Renal cortical epithelial cell (primary cell): Measurements from ENCODE around the gene POPDC3. TPM values are rescaled to one million over a fixed set of nuclear protein-coding genes. Genes with fewer than 3 reads are reported as not detected.
"Not testable (repeated sequence)": the region's sequence is repeated elsewhere in the genome, so short reads cannot be mapped to it uniquely, and the experiment has no call there.

ENCODE experiments used
- DNase-seq: peaks from one replicate; pipeline ENCODE4 v3.0.0-alpha.2; 2011; ENCODE audit warnings: low read depth
- total RNA-seq: library from RNA; depleted of rRNA; stranded (reverse); fragments of >200 nt; gene quantifications from 2 replicates; pipeline ENCODE4 v1.2.3, GENCODE V29; 2014

The POPDC3 gene
- total RNA-seq, 1 donor from 2014 or later = 2.1 TPM

DNA sequence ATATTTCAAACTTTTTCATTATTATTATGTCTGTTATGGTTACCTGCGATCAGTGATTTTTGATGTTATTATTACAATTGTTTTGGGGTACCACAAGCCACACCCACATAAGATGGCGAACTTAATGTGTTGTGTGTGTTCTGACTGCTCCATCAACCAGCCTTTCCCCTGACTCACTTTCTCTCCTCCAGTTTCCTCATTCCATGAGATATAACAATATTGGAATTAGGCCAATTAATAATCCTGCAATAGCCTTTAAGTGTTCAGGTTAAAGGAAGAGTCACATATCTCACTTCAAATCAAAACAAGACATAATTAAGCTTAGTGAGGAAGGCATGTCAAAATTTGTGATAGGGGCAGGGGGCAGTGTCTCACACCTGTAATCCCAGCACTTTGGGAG is 16.3 kb upstream of the POPDC3 start:
- peak; percentile 30 for DNase-seq

DNA sequence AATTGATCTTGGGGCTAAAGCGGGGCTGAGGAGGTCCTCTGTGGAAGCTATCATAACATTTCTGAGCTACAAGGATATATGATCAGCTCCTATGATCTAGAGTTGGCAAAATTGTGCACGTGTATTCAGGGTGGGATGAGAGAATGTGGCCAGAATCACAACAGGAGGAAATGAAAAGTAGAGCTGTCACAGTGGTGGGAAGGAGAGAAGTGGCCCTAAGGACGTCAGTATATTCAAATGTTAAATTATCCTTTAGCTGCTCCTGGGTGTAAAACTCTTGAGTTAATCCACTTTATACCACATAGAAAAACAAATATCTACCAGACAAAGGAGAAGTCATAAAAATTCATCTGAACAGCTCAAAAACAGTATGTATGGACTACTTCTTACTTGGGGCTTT is 14.8 kb upstream of the POPDC3 start:
- no peak for DNase-seq

DNA sequence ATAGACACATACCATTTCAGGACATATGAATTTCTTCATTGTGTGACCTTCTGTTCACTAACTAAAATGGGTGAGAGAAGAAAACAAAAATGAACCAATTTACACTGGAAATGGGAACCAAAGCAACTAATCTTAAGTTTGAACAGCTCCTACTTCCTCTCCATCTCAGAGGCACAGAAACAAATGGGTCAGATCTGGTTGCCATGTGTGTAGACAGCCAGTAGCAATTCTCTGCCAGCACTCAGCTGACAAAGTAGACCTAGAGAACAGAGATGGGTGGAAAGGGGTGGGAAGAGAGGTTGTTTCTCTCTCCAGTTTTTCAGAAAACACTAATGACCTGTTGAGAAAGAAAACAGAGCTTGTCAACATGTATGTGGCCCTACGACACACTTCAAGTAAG is 14.3 kb upstream of the POPDC3 start:
- DNase-seq = no peak

DNA sequence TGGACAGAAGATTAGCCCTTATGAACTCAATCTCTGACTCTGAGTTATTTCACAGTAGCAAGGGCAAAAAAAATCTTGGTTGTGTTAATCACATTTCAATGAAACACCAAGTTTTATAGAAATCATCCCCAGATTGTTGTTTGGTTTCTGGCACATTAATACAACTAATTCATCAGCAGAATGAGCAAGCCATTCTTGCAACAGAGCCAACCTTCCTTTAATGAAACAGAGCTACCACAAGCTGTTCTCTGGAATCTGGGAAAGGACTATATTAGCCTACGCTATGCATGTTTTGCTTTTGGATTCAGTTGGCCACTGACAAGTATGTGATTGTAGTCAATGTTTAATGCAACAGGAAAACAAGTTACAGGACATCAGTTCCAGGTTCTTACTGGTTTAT is 13.8 kb upstream of the POPDC3 start:
- DNase-seq = peak; percentile 69

DNA sequence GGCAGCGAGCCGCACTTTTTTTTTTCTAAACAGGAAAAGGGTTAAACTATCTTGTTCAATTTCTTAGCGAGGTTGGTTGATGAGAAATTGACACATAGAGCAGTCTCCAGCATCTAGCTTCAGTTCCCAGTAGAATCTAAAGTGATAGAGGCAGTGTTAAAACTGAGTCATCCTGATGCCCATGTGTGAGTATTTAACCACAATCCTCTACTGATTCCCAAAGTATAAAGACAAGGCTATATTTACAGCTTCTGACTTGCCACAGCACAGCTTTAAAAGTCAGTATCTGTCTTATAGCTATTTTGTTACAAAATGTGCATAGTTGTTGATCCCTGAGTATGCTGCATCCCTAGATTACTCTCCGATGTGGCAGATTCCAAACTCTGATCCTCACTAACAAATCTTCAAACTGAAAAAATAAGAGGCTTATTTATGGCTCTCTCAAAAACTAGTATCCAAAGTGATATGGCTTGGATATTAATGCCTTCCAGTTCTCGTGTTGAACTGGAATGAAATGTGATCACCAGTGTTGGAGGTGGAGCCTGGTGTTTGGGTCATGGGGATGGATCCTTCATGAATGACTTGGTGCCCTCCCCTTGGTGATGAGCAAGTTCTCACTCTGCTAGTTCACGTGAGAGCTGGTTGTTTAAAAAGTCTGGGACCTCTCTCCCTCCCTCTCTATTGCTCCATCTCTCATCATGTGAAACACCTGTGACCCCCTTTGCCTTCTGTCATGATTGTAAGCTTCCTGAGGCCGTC is 13.1 kb upstream of the POPDC3 start:
- DNase-seq = peak; percentile 54

DNA sequence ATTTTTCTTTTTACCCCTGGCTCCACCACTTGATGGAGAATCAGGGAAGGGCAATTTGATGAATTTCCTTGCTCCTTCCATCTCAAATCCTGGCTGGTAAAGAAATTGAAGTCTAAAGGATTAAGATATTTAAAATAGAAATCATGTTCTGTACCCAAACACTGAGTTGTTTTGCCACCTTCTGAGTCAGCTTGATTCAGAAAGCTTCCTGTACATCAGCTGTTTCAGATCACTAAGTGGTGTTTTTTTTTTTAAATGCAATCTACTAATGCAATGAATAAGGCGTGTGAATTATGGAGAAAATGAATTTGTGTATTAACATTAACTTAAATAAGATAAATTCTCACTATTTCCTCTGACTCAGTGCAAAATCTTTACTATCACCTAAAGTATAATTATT is 11.5 kb upstream of the POPDC3 start:
- no peak for DNase-seq

DNA sequence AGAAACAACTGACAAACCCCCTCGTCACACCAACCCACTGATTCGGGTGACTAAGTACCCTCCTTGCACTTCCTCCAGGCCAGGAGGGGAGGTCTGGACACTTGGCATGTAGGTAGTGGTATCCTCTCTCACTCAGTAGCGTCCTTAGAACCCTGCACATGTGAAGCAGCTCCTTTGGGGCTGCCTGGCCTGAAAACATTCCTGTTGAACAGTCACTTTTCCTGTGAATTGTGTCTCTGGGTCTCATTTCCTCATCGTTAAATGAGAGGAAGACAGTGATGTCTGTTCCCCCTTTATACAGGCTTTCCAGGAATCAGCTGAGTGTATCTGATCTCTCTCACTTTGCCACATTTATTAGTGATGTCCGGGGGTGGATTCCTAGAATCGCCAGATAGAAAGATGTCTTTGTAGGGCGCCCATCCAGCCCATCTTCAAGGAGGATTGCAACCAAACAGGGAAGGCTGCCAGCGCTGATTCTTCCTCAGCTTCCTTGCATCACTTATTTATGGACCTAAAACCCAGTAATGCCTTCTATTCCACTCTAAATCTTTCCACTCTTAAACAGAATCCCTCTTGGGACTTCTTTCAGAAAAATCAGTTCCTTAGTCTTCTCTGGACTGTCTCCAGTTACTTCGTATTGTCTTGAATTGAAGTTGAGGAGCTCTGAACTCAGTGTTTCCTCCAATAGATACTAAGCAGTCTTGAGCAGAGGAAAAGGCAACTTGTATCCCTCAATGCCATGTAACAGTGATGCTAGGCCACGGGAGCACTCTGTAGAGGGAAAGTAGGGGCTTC is 9.4 kb upstream of the POPDC3 start:
- no peak for DNase-seq

DNA sequence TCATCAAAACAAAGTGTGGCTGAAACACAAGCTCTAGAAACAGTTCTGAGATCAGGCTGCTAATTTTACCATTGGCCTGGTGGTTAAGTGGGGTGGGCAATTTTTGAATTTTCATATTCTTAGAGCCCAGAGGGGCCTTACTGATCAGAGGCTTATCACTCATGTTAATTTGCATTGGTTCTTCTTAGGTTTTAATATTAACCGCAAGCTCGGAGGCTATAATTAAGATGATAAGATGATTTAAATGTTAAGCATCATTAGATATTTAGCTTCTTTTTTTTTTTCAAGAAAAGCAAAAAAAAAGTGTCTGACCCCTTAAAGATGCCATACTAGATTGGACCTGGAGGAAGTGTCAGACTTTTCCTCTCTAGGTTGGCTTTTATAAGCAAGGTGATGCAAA is 8.4 kb upstream of the POPDC3 start:
- DNase-seq = no peak

DNA sequence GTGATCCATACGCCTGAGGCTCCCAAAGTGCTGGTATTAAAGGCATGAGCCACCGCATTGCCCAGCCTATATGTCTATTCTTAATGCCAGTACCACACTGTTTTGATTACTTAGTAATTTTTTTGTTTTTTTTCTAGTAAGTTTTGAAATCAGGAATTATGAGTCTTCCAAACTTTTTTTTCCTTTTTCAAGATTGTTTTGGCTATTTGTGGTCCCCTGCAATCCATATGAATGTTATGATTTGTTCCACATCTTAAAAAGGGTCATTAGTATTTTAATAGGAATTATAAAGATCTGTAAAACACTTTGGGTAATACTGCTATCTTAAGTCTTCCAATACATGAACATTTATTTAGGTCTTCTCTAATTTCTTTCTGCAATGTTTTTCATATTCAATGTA is 6.8 kb upstream of the POPDC3 start:
- DNase-seq = no peak

DNA sequence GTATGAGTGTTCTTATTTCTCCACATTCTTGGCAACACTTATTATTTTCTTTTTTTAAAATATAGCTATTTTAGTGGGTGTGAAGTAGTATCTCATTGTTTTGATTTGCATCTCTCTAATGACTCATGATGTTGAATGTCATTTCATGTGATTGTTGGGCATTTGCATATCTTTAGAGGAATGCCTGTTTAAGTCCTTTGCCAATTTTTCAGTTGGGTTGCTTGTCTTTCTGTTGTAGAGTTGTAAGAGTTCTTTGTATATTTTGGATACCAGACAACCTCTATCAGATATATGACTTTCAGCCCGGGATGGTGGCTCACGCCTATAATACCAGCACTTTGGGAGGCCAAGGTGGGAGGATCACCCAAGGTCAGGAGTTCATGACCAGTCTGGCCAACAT is 5.1 kb upstream of the POPDC3 start:
- peak; percentile 16 for DNase-seq

DNA sequence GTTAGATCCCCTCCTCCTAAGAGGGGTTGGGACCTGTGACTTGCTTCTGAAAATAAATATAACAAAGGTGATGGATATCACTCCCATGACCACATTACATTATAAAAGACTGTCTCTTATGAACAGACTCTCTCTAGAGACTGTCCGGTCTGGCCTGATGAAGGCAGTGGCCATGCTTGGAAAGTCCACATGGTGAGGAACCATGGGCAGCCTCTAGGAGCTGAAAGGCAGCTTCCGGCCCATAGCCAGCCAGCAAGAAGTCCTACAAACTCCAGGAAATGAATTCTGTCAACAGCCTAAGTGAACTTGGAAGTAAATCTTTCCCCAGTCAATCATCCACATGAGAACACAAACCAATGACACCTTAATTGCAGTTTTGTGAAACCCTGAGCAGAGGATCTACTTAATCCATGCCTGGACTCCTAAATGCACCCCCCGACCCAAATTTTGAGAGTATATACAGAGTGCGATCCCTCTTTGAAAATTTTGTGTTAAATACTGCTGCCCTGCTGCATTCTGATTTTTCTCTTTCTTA is 2.2 kb upstream of the POPDC3 start:
- DNase-seq = no peak

DNA sequence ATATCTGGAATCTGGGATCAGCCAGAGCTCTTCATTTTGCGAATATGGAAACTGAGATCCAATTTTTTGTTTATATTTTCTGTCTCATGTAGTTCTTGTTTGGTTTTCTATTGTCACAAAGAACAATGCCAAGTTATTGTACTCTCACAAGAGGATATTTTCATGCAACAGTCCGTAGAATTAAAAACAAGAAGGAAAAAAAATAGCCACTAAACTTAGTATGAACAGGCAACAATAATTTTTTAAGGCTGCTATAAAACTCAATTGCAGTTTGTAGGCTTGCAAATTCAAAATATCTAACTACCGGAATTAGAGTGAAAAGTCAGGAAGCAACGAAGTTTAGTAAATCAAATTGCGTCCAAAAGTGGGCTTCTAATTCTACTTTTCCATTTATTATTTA is 1.2 kb downstream of the POPDC3 start:
- DNase-seq = no peak

DNA sequence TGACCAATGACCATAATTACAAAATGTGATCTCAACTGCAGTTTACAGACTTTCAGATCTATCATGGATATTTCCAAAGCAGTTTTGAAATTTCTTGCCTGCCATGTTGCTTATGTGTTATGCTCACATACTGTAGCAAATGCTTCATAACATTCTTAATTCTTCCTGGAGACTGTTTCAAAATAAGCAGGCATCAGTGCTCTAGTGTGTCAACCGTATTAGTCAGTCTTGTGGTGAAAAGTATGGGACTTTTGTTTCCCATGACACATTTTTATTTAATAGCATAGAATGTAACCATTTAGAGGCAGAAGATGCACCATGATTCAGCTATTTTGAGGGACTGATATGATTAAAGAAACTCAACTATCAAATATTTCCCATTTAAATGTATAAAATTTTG is 1.7 kb downstream of the POPDC3 start:
- DNase-seq = peak; percentile 36

DNA sequence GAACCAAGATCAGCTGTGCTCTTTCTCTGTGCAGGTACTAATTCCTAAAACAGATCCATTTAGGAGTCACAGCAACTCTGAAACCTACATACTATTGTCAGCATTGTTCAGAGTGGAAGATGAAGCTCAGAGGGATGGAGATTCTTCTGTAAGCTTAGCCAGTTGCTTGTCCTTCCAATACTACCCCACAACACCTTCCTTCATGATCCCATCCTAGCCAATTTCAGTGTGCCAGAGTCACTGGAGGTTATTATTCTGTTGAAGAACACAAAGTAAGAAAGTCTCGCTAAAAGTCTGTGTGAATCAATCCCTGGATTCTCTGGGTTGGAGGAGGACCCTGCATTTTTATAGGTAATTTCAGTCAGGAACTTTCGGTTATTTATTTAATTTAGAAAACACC is 2.3 kb downstream of the POPDC3 start:
- DNase-seq = no peak

DNA sequence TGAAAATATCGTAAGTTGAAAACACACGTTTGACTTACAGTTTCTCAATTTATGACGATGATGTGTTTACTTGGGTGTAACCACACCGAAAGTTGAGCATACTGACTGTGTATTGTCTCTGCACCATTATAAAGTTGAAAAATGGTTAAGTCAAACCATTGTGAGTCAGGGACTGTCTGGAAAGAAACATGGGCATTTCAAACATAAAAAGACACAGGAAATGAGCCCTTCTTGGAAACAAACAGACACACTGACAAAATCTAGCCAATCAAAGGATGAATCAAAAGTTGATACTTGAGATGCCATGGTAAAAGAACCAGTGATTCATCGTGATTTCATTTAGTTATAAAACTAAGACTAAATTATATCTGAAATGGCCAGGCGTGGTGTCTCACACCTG is 5.3 kb downstream of the POPDC3 start:
- no peak for DNase-seq

DNA sequence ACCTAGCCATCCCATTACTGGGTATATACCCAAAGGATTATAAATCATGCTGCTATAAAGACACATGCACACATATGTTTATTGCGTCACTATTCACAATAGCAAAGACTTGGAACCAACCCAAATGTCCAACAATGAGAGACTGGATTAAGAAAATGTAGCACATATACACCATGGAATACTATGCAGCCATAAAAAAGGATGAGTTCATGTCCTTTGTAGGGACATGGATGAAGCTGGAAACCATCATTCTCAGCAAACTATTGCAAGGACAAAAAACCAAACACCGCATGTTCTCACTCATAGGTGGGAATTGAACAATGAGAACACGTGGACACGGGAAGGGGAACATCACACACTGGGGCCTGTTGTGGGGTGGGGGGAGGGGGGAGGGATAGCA is 7.3 kb downstream of the POPDC3 start:
- not testable (repeated sequence) for DNase-seq

DNA sequence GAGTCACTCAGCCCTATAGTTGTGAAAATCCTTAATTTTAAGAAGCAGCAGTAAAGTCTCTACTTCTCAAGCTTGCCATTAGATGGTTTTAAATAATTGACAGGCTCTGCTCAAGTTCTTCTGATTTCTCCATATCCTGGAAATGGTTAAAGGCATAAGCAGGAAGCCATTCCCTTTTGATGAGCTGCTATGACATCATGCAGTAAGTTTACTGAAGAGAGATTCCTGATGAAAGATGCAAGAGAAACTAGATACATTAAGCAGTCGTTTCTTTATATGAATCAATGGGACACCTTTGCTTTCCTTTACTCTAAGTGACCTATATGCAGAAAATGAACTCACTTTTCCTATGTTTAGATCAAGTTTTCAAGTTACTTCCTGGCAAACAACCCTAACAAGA is 9.8 kb downstream of the POPDC3 start:
- DNase-seq = no peak

DNA sequence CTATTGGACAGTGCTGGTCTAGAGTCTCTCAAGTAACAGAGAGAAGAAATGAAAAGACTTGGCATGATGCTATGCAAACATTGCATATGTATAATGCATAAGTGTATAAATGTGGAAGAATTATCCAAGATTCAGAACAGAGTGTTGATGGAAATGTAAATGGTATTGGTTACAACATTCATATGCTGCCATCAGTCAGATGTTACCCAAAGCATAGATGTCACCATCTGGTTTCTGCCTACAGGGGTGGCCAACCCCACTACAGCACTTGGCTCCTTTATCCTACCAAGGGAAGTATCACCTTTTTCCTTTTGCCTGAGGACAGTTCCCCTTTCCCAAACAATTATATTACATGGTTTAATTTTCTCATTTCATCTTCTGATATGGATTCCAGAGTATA is 11.9 kb downstream of the POPDC3 start:
- no peak for DNase-seq

DNA sequence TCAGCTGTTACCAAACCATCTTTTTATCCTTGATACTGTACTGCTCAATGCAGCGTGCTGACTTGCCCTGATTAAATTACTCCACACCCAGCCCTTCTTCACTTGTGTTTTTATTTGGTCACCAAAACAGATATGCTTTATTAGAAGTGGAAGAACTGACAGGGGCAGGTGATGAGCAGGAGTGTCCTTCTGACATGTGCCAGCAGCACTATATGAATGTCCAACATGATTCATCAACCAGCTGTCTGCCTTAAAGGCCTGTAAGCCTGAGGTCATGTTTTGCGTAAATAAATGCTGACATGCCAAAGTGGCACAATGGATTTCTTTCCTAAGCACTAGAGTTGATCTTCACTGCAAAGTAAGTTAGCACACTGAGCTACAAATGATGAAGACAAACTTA is 15.4 kb downstream of the POPDC3 start:
- DNase-seq = no peak

DNA sequence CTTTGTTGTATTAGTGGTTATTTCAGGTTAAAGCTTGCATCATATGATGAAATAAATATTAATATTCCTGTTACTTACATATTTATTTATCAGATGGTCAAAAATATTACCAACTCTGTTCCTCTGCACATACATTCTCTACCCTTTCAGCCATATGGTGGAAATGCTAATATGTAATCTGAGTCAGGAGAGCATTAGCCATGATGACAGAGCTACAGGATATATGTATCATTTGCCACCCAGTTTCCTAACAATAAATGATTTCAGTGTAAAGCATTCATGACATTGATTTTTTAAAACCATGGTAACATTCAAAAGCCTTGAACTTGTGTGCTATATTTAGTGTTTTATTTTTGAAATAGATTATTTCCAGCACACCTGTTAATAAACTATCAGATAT is 16.6 kb downstream of the POPDC3 start:
- DNase-seq = no peak

DNA sequence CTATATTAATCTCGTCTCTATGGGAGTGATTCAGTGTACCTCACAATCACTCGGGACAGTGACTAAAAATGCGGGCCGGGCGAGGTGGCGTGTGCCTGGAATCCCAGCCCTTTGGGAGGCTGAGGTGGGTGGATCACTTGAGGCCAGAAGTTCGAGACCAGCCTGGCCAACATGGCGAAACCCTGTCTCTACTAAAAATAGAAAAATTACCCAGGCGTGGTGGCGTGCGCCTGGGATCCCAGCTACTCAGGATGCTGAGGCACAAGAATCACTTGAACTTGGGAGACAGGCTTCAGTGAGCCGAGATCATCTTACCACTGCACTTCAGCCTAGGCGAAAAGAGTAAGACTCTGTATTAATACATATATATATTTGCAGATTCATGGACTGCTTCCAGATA is 17.4 kb downstream of the POPDC3 start:
- no peak for DNase-seq

DNA sequence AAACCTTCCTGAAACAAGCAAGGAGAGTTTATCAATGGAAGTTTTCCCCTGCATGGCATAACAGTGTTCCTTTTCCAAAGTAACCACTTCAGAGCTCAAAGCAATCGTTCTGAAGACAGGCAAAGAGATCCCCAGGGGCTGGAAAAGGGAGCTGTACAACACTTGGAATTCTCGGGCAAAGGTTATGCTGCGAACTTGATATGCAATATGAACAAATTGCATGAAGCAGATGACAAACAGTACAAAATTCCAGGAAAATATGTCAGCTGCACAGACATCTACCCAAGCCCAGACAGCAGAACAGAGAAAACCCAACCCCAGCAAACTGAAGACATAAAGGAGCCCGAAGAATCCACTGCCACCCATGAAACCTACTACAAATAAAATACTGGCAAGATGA is 18.4 kb downstream of the POPDC3 start:
- DNase-seq = no peak

DNA sequence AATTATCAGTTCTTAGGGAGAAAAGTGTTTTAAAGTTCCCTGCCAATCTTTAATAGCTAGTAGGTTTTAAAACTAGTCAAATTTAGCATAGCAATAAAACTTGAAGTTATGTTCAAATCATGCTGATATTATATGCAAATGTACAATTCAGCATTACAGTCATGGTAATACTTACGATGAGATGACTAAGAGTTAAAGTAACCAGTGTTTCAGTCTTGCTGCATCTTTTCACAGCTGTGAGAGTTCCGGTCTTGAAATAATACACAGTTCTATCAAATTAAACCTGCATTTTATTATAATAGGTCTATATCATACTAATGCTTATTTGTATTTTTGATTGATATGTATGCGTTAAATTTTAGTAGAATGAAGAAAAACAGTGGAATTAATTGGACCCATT is 26.1 kb downstream of the POPDC3 start:
- DNase-seq = no peak
